Stomach (tissue), 9 donors: ENCODE measurements around the gene CEP19. TPM values are rescaled to one million over a fixed set of nuclear protein-coding genes. Genes with fewer than 3 reads are reported as not detected.

Source experiments
- DNase-seq, 2 donors: peaks; one replicate each; pipeline versions ENCODE4 v3.0.0 to v3.0.0-alpha.2; 2013 to 2019
- H3K27ac ChIP-seq, 5 donors: fragments of 200-600 bp in 4 of 5; sonication (generic) in 4 of 5; one replicate each; pipeline ENCODE4 v1.5.1; 2013 to 2019; ENCODE audit warnings: mild to moderate bottlenecking in 1 of 5, moderate library complexity in 1 of 5
- H3K27me3 ChIP-seq, 3 donors: fragments of 200-600 bp; sonication (generic); one replicate each; pipeline ENCODE4 v1.5.1; 2017 to 2019; ENCODE audit warnings: mixed run types in 1 of 3
- H3K36me3 ChIP-seq, 4 donors: fragments of 200-600 bp; sonication (generic); 1 replicate in 3 of 4; 2 replicates in 1 of 4; pipeline ENCODE4 v1.5.1; 2016 to 2019
- H3K4me1 ChIP-seq, 4 donors: fragments of 200-600 bp; sonication (generic); one replicate each; pipeline ENCODE4 v1.5.1; 2016 to 2019
- H3K4me3 ChIP-seq, 4 donors: fragments of 200-600 bp; sonication (generic) in 3 of 4; one replicate each; pipeline ENCODE4 v1.5.1; 2016 to 2019; ENCODE audit warnings: mild to moderate bottlenecking in 1 of 4
- H3K9me3 ChIP-seq, 4 donors: fragments of 200-600 bp; sonication (generic); one replicate each; pipeline ENCODE4 v1.5.1; 2016 to 2019
- CTCF ChIP-seq, 7 experiments: fragments of 450-650 bp in 4 of 7; fragments of 200-600 bp in 3 of 7; sonication (generic) in 3 of 7; IDR thresholded peaks; one replicate each; pipeline ENCODE4 v1.5.1; 2016 to 2019; ENCODE audit warnings: antibody characterized with exemption in 7 of 7, control low read depth in 2 of 7, mild to moderate bottlenecking in 1 of 7
- EP300 ChIP-seq: sonication (generic); formaldehyde crosslinking; IDR thresholded peaks from one replicate; pipeline ENCODE4 v1.6.1; 2017; ENCODE audit warnings: antibody characterized with exemption
- POLR2A ChIP-seq, 4 donors: fragments of 450-650 bp; IDR thresholded peaks; one replicate each; pipeline ENCODE4 v1.6.1; 2016; ENCODE audit warnings: antibody characterized with exemption in 4 of 4, control low read depth in 2 of 4, mild to moderate bottlenecking in 1 of 4, moderate library complexity in 1 of 4
- POLR2AphosphoS5 ChIP-seq, 3 donors: sonication (generic); formaldehyde crosslinking; IDR thresholded peaks; one replicate each; pipeline ENCODE4 v1.6.1; 2016; ENCODE audit warnings: antibody characterized with exemption in 3 of 3
- WGBS, 5 donors: extraction: QIAGEN DNeasy Blood & Tissue Kit in 3 of 5; methylation state at CpG; one replicate each; pipeline versions ENCODE4 v1.1.5 to v1.1.7; 2013 to 2018; 5-methylcytosine and 5-hydroxymethylcytosine counted together
- intact Hi-C: fragments of 100-400 bp; cut with DNase I; formaldehyde crosslinking; loops from one replicate; pipeline ENCODE4 v1.15.1; 2023; ENCODE audit warnings: low total_unique reads
- polyA plus RNA-seq, 3 donors: library from polyadenylated mRNA; stranded (reverse); fragments of 200-250 nt; gene quantifications; one replicate each; pipeline ENCODE4 v1.2.3, GENCODE V29; 2013
- total RNA-seq, 5 donors: library from RNA; depleted of rRNA; stranded (reverse); fragments of >200 nt; gene quantifications; one replicate each; pipeline versions ENCODE4 v1.1.0 to v1.2.3, GENCODE V29; 2014 to 2016
- donor health status: healthy with polysubstance abuse.
- donor health status: Bipolar disorder and iron deficiency.
- donor health status: healthy.

The CEP19 gene
- total and polyA plus RNA-seq, 8 donors, result 0.18 to 3.1 (median 1.8) TPM; not detected in 3

- H3K9me3 ChIP-seq, result no peaks in the 10 kb centered on the region
- peaks cover 0 to 7% (median 3%) of the 10 kb centered on the region in 4 donors for H3K4me1 ChIP-seq
- H3K27ac ChIP-seq, result no peak overlapping the region
- no peak for DNase-seq
- no peaks in the 10 kb centered on the region for H3K36me3 ChIP-seq
- peaks cover 0 to 5% (median 0%) of the 10 kb centered on the region in 3 donors for H3K27me3 ChIP-seq
- 86 to 91% (median 89%) methylated on average over 14 of the region's 14 CpGs for WGBS, 5 donors
- intact Hi-C loops, result no loop called here
- TF ChIP-seq POLR2A (IDR thresholded peaks at IDR 0.05), result no peak
- TF ChIP-seq EP300, result no peak
- no peak for TF ChIP-seq POLR2AphosphoS5 (IDR thresholded peaks at IDR 0.05)
- TF ChIP-seq CTCF (IDR thresholded peaks at IDR 0.05), result no peak
- no peak overlapping the region for H3K4me3 ChIP-seq
These were observed 44.8 kb downstream of the CEP19 start for GRCh38 chr3:196667056-196667825.

- H3K4me1 ChIP-seq, result peaks cover 0 to 7% (median 3%) of the 10 kb centered on the region in 4 donors
- intact Hi-C loops, result no loop called here
- DNase-seq, result peak in 1 of 2 donors; percentile 53
- H3K36me3 ChIP-seq, result peaks cover 0 to 3% (median 0%) of the 10 kb centered on the region in 4 donors
- H3K9me3 ChIP-seq, result no peaks in the 10 kb centered on the region
- 42 to 60% (median 53%) methylated on average over 23 of the region's 23 CpGs for WGBS, 5 donors
- TF ChIP-seq POLR2AphosphoS5 (IDR thresholded peaks at IDR 0.05) (no peak), POLR2A (IDR thresholded peaks at IDR 0.05) (no peak), EP300 (no peak)
- no peak overlapping the region for H3K27ac ChIP-seq
- H3K4me3 ChIP-seq, result no peak overlapping the region
- H3K27me3 ChIP-seq, result peaks cover 0 to 5% (median 0%) of the 10 kb centered on the region in 3 donors
These were observed 45.8 kb downstream of the CEP19 start for GRCh38 chr3:196666001-196666867.

GRCh38 chr3:196662711-196663571, 49.1 kb downstream of the CEP19 start:
- Histone ChIP-seq H3K27me3 (no peaks in the 10 kb centered on the region), H3K9me3 (no peaks in the 10 kb centered on the region), H3K27ac (no peak overlapping the region), H3K4me1 (peaks cover 0 to 7% (median 0%) of the 10 kb centered on the region in 4 donors), H3K36me3 (peaks cover 0 to 23% (median 9%) of the 10 kb centered on the region in 4 donors), H3K4me3 (no peak overlapping the region)
- TF ChIP-seq CTCF (IDR thresholded peaks at IDR 0.05), result no peak
- TF ChIP-seq EP300, result no peak
- no peak for TF ChIP-seq POLR2AphosphoS5 (IDR thresholded peaks at IDR 0.05)
- no peak for TF ChIP-seq POLR2A (IDR thresholded peaks at IDR 0.05)
- WGBS, 5 donors, result 55 to 76% (median 73%) methylated on average over 15 of the region's 15 CpGs
- intact Hi-C loops, result no loop called here
- DNase-seq, result no peak

GRCh38 chr3:196662033-196662432, 50.0 kb downstream of the CEP19 start:
- H3K9me3 ChIP-seq, result no peaks in the 10 kb centered on the region
- DNase-seq, result no peak
- H3K27me3 ChIP-seq, result no peaks in the 10 kb centered on the region
- intact Hi-C loops, result no loop called here
- peaks cover 0 to 29% (median 10%) of the 10 kb centered on the region in 4 donors for H3K36me3 ChIP-seq
- TF ChIP-seq EP300, result no peak
- no peak for TF ChIP-seq POLR2AphosphoS5 (IDR thresholded peaks at IDR 0.05)
- TF ChIP-seq POLR2A (IDR thresholded peaks at IDR 0.05), result no peak
- peaks cover 0 to 7% (median 0%) of the 10 kb centered on the region in 4 donors for H3K4me1 ChIP-seq
- 86 to 88% (median 87%) methylated on average over 13 of the region's 13 CpGs for WGBS, 5 donors
- H3K27ac ChIP-seq, result no peak overlapping the region
- H3K4me3 ChIP-seq, result no peak overlapping the region
